GM21529 (cell line): Measurements from ENCODE around the gene SMO.
A peak's percentile ranks its signal among the peaks of the same experiment; 100 is the strongest.
"Not testable (repeated sequence)": the region's sequence is repeated elsewhere in the genome, so short reads cannot be mapped to it uniquely, and the experiment has no call there.

Experiments used
- ATAC-seq: cut with Tn5 transposase; IDR thresholded peaks from one replicate; pipeline ENCODE4 v1.9.1; 2021; ENCODE audit not compliant: unreplicated experiment

Gene SMO

DNA sequence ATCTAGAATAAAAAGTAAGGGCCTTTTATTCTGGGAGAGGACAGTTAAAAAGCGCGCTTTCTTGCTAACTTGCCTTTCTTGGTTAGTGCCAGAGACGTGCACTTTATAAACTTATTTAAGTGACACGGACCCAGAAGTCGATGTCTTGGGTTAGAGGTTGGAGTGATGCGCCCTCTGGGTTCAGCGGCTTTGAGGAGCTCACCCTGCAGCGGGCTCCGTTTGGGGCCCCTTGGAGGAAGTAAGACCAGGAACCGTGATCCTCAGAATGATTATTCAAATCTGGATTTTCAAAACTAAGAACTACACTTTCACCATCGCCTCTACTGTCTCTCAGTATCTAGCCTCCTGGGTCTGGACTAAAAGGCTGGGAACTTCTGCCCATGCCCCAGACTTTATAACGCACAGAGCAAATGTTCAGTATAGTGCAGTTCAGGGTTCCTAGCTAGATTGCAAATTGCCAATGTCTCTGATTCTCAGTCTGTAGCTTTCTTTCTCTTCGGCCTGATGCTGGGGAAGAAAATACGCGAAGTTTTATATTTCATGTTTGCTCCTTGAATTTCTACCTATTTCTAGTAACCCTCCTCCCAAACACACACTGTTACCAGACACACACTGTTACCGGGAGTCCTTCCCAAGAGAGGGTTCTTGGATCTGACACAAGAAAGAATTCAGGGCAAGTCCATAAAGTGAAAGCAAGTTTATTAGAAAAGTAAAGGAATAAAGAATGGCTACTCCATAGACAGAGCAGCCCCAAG lies 18.6 kb upstream of the SMO start:
- ATAC-seq = peak; percentile 73

DNA sequence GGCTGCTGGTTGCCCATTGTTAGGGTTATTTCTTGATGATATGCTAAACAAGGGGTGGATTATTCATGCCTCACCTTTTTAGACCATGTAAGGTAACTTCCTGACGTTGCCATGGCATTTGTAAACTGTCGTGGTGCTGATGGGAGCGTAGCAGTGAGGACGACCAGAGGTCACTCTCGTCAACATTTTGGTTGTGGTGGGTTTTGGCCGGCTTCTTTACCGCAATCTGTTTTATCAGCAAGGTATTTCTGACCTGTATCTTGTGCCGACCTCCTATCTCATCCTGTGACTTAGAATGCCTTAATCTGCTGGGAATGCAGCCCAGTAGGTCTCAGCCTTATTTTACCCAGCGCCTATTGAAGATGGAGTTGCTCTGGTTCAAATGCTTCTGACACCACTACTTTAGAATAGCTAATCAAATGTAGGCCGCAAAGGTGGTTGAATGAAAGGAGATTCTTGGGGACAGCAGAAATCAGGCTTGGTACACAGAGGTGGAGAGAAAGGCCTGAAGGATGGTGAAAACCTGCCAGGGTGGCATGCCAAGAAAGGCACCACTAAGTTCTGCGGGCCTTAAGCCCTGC lies 17.9 kb upstream of the SMO start:
- no peak for ATAC-seq

DNA sequence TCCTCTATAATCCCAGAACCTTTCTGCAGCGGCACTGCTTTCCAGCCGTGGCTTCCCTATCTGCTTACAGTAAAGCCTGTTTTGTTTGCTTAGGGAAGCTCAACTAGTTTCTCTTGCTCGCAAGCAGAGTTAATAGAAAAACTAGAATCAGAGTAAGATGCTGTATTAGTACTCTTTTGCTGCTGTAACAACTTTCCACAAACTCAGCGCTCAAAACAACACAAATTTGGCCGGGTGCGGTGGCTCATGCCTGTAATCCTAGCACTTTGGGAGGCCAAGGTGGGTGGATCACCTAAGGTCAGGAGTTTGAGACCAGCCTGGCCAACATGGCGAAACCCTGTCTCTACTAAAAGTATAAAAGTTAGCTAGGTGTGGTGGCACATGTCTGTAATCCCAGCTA lies 14.6 kb upstream of the SMO start:
- not testable (repeated sequence) for ATAC-seq

DNA sequence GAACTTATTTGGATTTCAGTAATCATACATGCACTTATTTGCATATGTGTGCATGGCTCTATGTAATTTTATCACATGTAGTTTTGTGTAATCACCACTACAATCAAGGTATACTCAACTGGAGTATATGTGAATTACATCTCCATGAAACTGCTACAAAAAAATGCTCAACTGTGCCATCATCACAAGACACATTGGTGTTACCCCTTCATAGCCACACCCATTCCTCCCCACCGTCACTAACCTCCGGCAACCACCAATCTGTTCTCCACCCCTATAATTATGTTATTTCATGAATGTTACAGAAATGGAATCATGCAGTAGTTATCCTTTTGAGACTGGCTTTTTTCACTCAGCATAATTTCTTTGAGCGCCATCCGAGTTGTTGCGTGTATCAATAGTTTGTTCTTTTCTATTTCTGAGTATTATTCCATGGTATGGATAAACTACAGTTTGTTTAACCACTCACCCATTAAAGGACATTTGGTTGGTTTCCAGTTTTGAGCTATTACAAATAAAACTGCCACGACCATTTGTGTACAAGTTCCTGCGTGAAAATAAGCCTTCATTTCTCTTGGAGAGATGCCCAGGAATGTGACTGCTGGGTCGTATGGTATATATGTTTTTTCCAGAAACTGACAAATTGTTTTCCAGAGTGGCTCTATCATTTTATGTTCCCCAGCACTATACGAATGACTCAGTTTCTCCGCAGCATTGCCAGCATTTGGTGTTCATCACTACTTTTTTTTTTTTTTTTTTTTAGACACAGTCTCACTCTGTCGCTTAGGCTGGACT lies 11.3 kb upstream of the SMO start:
- ATAC-seq = no peak

DNA sequence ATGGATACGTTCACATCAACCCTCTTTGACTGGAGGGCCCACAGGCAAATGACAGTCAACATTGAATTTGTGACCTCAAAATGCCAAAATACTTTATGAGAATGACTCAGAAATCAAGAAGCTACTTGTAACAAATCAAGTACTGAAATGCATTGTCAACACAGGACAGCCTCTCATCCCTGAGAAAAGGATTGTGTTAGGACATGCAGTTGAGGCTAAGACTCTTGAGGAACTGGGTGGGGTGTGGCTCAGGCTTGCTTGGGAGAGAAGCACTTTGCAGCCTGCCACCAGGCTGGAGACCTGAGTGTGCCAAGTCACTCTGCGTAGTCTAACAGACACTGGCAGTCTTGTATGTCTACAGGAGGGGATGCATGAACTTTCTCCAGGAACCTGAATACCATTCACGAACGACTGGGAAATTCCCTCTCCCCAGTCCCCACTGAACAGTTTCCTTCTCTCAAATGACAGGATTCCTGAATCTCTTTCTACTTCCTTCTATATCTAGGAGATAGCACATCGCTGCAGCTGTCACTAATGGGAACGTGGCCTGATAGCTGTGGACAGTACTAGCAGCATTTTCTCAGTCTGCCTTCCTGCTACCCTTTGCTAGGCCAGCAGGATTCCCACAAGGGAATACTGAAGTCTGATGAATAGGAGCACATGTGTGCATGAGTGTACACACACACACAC lies 3.3 kb upstream of the SMO start:
- ATAC-seq = no peak

DNA sequence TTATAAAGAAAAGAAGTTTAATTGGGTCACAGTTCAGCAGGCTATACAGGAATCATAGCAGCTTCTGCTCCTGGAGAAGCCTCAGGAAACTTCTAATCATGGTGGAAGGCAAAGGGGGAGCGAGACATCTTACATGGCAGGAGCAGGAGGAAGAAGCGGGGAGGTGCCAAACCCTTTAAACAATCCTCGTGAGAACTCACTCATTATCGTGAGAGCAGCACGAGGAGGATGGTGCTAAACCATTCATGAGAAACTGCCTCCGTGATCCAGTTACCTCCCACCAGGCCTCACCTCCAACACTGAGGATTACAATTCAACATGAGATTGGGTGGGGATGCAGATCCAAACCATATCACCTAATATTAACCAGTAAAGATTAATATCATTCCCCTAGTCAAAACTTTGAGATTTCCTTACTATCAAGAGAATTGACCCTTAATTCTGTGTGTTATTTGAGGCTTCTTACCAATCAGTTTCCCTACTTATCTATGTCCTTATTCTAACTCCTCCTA lies 1.6 kb upstream of the SMO start:
- no peak for ATAC-seq

DNA sequence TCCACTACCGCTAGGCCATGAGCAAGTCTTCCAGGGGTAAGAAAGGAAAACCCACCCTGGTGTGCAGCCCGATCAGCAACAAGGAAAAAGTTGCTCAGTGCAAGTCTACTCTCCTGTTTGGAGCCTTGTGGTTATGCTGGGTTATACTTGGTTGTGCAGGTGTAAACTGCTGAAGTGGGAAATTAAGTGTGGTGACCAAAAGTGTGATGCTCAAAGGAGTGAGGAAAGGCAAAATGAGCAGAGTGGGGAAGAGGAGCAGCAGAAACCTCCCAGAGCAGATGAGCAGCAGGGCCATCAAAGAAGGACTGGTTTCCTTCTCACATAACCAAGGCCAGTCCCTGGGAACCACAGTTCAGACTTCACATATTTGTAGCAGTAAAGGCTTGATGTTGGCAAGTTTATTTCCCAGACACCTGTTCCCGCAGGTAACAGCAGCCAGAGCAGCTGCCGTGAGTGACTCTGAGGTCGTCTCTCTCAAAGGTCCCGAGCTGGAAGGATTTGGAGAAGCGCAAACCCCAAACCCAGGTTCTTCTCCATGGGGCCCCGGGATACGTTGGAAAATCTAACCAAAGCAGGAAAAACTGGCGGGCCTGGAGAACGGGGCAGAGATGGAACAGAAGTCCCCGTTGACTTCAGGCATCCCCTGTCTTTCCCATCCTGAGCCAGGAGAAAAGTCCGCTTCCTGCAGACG lies 607 bp upstream of the SMO start:
- ATAC-seq = no peak

DNA sequence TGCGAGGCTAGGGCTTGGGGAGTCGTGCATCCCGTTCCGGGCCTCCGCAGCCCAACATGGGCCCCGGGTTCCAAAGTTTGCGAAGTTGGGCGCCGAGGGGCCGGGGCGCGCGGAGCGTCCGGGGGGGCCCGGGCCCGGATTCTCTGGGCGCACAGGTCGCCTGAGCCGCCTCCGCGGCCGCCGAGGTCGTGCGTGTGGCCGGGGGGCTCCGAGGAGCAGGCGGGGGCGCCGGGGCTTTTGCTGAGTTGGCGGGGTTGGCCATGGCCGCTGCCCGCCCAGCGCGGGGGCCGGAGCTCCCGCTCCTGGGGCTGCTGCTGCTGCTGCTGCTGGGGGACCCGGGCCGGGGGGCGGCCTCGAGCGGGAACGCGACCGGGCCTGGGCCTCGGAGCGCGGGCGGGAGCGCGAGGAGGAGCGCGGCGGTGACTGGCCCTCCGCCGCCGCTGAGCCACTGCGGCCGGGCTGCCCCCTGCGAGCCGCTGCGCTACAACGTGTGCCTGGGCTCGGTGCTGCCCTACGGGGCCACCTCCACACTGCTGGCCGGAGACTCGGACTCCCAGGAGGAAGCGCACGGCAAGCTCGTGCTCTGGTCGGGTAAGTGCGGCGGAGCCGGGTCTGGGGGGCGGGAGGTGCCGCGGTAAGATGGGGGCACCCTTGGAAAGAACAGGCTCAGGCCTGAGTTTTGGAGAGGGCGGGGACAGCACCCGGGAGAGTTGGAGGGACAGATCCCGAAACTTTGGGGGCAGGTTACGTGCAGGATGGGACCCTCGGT lies 643 bp downstream of the SMO start:
- ATAC-seq = peak; percentile 29

DNA sequence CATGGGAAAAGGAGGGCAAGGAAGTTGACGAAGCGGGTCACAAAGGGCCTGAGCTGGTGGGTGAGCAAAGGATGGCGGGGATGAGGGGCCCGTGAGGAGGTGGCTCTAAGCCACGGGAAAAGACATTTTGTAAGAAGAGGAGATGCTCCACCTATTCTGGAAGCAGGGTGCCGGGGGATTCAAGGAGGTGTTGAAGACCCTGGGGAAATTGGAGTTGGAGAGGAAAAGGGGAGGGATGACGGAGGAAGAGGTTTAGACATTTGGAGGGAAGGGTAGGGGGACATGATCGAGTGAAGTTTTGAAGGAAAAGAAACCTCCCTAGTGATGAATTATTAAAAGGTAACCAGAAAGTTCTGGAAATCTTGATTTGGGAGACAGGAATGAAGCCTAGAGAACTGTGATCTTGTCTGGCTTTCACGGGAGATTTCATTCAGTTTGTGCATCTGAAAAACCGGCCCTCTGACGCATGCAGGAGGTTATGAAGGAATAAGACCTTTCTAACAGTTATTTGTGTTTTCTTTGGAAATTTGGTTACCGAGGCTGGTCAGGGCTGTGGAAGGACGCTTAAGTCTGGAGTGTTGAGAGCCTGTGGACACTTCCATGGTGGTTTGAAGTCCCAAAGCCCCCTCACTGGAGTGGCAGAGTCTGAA lies 1.4 kb downstream of the SMO start:
- ATAC-seq = no peak

DNA sequence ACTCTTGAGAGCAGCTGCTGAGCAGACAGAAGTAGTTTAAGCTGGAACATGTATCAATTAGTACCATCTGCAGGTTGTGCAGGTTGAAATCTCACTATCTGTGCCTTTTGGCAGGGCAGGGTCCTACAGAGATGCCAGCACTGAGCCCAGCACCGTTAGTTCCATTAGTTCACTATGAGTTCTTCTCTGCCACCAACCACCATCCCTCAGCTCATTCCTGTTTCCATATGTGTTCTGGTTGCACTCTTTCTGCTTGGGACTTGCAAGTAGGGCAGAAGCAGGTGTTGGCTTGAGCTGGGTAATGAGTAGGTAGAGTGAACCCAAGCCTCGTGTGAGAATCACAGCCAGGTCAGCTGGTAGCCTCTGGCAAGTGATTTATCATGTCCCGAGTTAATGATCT lies 2.8 kb downstream of the SMO start:
- no peak for ATAC-seq

DNA sequence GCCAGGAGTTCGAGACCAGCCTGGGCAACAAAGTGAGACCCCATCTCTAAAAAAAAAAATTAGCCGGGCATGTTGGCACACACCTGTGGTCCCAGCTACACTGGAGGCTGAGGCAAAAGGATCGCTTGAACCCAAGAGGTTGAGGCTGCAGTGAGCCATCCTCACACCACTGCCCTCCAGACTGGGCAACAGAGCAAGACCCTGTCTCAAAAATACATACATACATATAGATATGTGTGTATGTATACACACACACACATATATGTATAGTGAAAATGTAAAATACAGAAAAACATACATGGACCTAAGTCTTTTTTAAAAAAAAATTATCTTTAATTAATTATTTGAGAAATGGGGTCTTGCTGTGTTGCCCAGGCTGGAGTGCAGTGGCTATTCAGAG lies 5.5 kb downstream of the SMO start:
- ATAC-seq = no peak

DNA sequence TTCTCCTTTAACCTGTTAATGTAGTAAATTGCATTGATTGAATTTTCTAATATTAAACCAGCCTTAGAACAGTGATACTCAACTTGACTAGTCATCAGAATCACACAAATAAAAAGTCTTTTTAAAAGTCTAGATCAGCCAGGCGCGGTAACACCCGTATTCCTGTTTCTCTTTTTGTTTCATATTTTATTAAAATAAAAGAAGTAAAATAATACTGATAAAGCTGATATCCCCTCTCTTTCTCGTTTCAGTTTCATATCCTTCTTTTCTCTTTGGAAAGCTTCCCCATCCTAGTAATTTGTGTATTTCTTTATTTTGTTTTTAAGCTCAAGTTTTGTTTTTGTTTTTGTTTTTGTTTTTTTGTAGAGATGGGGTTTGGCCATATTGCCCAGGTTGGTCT lies 9.3 kb downstream of the SMO start:
- ATAC-seq = no peak

DNA sequence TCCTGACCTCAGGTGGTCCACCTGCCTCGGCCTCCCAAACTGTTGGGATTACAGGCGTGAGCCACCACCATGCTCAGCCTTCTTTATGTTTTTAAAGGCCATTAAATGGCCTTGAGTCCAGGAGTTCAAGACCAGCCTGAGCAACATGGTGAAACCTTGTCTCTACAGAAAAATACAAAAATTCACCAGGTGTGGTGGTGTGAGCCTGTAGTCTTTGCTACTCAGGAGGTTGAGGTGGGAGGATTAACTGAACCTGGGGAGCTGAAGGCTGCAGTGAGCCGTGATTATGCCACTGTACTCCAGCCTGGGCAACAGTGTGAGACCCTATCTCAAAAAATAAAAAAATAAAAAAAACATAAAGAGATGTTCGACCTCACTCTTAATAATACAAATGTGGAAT lies 11.0 kb downstream of the SMO start:
- no peak for ATAC-seq

DNA sequence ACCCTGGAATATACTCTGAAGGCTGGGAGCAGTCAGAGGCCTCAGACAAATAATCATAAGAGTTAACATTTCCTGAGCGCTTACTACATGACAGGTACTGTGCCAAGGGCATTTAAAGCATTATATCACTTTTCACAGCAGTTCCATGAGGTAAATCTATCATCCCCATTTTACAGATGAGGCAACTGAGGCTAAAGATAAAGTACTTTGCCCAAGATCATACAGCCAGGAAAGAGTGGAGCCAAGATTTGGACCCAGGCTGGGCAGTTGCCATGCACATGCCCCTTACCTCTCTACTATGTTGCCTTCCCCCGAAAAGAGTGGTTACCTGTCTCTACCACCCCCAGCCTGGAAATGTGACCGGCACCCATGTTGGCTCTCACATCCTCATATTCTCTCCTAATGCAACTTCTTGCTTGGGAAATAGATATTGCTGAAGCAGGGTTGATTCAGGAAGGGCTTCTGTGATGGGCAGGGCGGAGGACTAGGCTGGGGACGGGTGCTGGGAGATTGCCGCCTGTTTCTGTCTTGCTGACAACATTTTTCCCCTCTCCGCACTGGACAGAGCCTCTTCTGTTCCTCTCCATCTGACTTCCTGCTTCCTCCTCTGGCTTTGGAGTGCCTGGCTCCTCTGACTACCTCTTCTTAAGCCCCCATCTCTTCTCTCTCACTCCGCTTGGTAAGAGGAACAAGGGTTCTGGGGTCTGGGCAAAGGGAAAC lies 13.8 kb downstream of the SMO start:
- no peak for ATAC-seq

DNA sequence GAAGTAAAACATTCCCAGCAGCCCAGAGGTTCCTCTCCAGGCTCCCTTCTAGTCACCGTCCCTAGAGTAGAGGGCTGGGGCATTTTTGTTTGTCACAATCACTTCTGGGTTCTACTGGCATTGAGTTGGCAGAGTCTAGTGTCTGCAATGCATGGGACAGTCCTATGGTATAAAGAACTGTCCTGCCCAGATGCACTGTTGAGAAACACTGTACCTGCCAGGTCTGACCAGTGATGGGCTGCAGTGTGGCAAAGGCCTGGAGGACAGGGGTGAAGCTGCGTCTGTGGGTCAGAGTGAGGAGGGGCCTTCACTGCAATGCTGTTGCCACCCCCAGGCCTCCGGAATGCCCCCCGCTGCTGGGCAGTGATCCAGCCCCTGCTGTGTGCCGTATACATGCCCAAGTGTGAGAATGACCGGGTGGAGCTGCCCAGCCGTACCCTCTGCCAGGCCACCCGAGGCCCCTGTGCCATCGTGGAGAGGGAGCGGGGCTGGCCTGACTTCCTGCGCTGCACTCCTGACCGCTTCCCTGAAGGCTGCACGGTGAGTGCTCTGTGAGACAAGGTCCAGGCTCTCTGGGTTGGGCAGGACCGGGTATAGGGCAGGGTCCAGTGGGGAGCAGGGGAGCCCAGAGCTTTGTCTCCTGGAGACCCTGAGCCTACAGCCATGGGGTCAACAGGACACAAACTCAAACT lies 14.8 kb downstream of the SMO start:
- no peak for ATAC-seq

DNA sequence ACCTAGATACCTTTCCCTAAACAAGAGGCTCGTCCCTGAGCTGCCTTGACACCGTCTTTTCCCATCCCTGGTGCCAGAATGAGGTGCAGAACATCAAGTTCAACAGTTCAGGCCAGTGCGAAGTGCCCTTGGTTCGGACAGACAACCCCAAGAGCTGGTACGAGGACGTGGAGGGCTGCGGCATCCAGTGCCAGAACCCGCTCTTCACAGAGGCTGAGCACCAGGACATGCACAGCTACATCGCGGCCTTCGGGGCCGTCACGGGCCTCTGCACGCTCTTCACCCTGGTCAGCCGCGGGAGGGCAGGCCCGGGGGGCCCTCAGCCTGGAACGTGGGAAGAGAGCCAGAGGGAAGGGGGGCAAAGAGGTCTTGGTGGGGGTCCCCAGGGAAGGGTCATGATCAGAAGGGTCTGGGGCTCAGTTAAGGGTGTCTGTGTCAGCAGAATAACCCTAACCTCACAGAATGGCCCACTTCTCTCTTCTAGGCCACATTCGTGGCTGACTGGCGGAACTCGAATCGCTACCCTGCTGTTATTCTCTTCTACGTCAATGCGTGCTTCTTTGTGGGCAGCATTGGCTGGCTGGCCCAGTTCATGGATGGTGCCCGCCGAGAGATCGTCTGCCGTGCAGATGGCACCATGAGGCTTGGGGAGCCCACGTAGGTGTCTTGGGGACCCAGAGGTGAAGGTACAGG lies 16.8 kb downstream of the SMO start:
- ATAC-seq = no peak

DNA sequence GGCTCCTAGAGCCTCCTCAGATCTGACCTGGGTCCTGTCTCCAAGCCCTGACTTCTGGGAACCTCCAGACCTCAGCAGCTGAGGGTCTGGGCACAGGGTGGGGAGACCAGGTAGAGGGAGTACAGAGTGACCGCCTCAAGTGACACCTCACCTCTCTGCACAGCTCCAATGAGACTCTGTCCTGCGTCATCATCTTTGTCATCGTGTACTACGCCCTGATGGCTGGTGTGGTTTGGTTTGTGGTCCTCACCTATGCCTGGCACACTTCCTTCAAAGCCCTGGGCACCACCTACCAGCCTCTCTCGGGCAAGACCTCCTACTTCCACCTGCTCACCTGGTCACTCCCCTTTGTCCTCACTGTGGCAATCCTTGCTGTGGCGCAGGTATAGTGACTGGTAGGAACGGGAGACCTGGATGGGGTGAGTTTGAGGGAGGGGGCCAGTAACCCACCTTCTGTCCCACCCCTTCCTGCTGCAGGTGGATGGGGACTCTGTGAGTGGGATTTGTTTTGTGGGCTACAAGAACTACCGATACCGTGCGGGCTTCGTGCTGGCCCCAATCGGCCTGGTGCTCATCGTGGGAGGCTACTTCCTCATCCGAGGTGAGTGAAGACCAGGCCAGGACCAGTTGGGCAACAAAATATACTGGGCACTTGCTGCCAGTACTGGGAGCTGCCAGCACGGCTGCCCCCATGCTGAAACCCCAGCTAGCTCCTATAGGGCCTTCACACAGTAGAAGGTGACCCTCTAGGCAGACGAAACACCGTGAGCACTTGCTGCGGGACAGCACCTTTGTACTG lies 17.8 kb downstream of the SMO start:
- no peak for ATAC-seq
